Endothelial cell of umbilical vein (primary cell): ENCODE data around the gene ARSB. TPM values are rescaled to one million over a fixed set of nuclear protein-coding genes. Genes with fewer than 3 reads are reported as not detected.

Experiments
- BruUV-seq: library from RNA; stranded (reverse); fragments of 400-500 nt; replicated peaks from 2 replicates; lab custom pipeline; 2021; lab: Mats Ljungman, UMichigan
- CTCF ChIA-PET: fragments of 300-600, 350-600 bp; sonication (Branson Sonifier 250); formaldehyde crosslinking; loops from one replicate; lab custom pipeline; 2021; ENCODE audit warnings: antibody characterized with exemption, inconsistent platforms; lab: Charles Lee
- POLR2A ChIA-PET: fragments of 300-600, 350-600 bp; sonication (Branson Sonifier 250); formaldehyde crosslinking; loops from one replicate; lab custom pipeline; 2021; ENCODE audit warnings: antibody characterized with exemption, inconsistent platforms; lab: Charles Lee
- DNase-seq: peaks from one replicate; pipeline ENCODE4 v3.0.0-alpha.2; 2011; ENCODE audit warnings: low read depth, low spot score
- FAIRE-seq: peaks from 2 replicates; lab custom pipeline; 2011; peaks lifted over from hg19 to GRCh38; lab: Jason Lieb, UNC
- H2AFZ ChIP-seq: 2 replicates; pipeline ENCODE4 v1.6.0; 2012; ENCODE audit warnings: low read depth, low read length, control low read depth, inconsistent platforms
- H3K27ac ChIP-seq: 2 replicates; pipeline ENCODE4 v1.5.1; 2011; ENCODE audit warnings: low read depth, mild to moderate bottlenecking, control low read depth, low read length, moderate library complexity; ENCODE audit not compliant: insufficient read depth
- H3K27me3 ChIP-seq, 2 experiments: 2 replicates each; pipeline versions ENCODE4 v1.6.0 to v1.6.1; 2011; ENCODE audit warnings: low read length in 2 of 2, mixed read lengths in 1 of 2; ENCODE audit not compliant: control insufficient read depth in 2 of 2, insufficient read depth in 2 of 2
- H3K36me3 ChIP-seq, 2 experiments: 2 replicates in 1 of 2; 3 replicates in 1 of 2; pipeline ENCODE4 v1.5.1; 2011; ENCODE audit warnings: low read length in 2 of 2, mild to moderate bottlenecking in 1 of 2, moderate library complexity in 1 of 2; ENCODE audit not compliant: control insufficient read depth in 2 of 2, insufficient read depth in 2 of 2; ENCODE audit errors: extremely low read depth in 1 of 2
- H3K4me1 ChIP-seq: 3 replicates; pipeline ENCODE4 v1.5.1; 2011; ENCODE audit warnings: mild to moderate bottlenecking, low read length; ENCODE audit not compliant: control insufficient read depth, insufficient read depth; ENCODE audit errors: extremely low read depth
- H3K4me2 ChIP-seq: 2 replicates; pipeline ENCODE4 v1.6.1; 2011; ENCODE audit warnings: low read length, control low read depth, mixed read lengths; ENCODE audit not compliant: insufficient read depth
- H3K4me3 ChIP-seq, 3 experiments: fragments of 200-600 bp in 1 of 3; sonication (generic), shearing (Covaris generic) in 1 of 3; replicated peaks in 1 of 3; 2 replicates each; pipeline ENCODE4 v1.5.1; 2011 to 2016; ENCODE audit warnings: control low read depth in 3 of 3, low read length in 3 of 3, mild to moderate bottlenecking in 2 of 3, inconsistent platforms in 1 of 3, low read depth in 1 of 3, moderate library complexity in 1 of 3; ENCODE audit not compliant: insufficient read depth in 1 of 3
- H3K79me2 ChIP-seq: 2 replicates; pipeline ENCODE4 v1.6.0; 2012; ENCODE audit warnings: low read length, inconsistent platforms; ENCODE audit not compliant: control insufficient read depth, insufficient read depth
- H3K9ac ChIP-seq: replicated peaks from 2 replicates; pipeline ENCODE3; 2011; ENCODE audit warnings: low read length, control low read depth; ENCODE audit not compliant: insufficient read depth; ENCODE audit errors: extremely low read depth
- H3K9me1 ChIP-seq: replicated peaks from 3 replicates; pipeline ENCODE4 v1.6.0; 2011; ENCODE audit warnings: mild to moderate bottlenecking, low read length; ENCODE audit not compliant: control insufficient read depth, insufficient read depth; ENCODE audit errors: extremely low read depth
- H3K9me3 ChIP-seq: replicated peaks from 2 replicates; pipeline ENCODE4 v1.5.1; 2012; ENCODE audit warnings: low read length, inconsistent platforms; ENCODE audit not compliant: control insufficient read depth, insufficient read depth
- H4K20me1 ChIP-seq: replicated peaks from 2 replicates; pipeline ENCODE3; 2011; ENCODE audit warnings: mild to moderate bottlenecking, low read length; ENCODE audit not compliant: control insufficient read depth, insufficient read depth; ENCODE audit errors: extremely low read depth
- EZH2 ChIP-seq: IDR thresholded peaks from 2 replicates; pipeline ENCODE4 v1.6.1; 2012; ENCODE audit warnings: borderline replicate concordance, low read depth, mild to moderate bottlenecking, moderate library complexity, low read length, inconsistent platforms; ENCODE audit not compliant: severe bottlenecking
- FOS ChIP-seq: IDR thresholded peaks from 2 replicates; pipeline ENCODE4 v1.6.1; 2011; ENCODE audit warnings: mild to moderate bottlenecking, low read length, moderate library complexity, borderline replicate concordance; ENCODE audit not compliant: insufficient read depth
- GATA2 ChIP-seq: IDR thresholded peaks from 2 replicates; pipeline ENCODE4 v1.7.0; 2011; ENCODE audit warnings: low read depth, mild to moderate bottlenecking, moderate library complexity, mixed read lengths, low read length; ENCODE audit not compliant: insufficient read length, insufficient read depth
- JUN ChIP-seq: IDR thresholded peaks from 2 replicates; pipeline ENCODE4 v1.6.1; 2011; ENCODE audit warnings: borderline replicate concordance, low read depth; ENCODE audit not compliant: insufficient read length, insufficient read depth
- MYC ChIP-seq: IDR thresholded peaks from one replicate; pipeline ENCODE4 v1.6.1; 2011; ENCODE audit warnings: mild to moderate bottlenecking, low read depth, low read length
- POLR2A ChIP-seq: IDR thresholded peaks from 2 replicates; pipeline ENCODE4 v1.6.1; 2012; ENCODE audit warnings: low read depth, mild to moderate bottlenecking, control low read depth, low read length
- POLR2AphosphoS5 ChIP-seq: IDR thresholded peaks from 2 replicates; pipeline ENCODE4 v1.6.1; 2012; ENCODE audit warnings: low read depth, mild to moderate bottlenecking, control low read depth, low read length, moderate library complexity; ENCODE audit not compliant: insufficient read depth
- dilution Hi-C: fragments of 300-500 bp; cut with MboI; formaldehyde crosslinking; loops from one replicate; pipeline ENCODE4 v1.15.0; 2019; ENCODE audit warnings: low sequenced_read_pairs; ENCODE audit not compliant: extremely low pct_ligation_motif_present
- intact Hi-C: fragments of 100-400 bp; cut with micrococcal nuclease; formaldehyde crosslinking; loops from one replicate; pipeline ENCODE4 v1.10.0; 2022
- polyA plus RNA-seq, 4 experiments: library from polyadenylated mRNA; depleted of rRNA in 3 of 4; stranded (reverse) in 3 of 4; unstranded in 1 of 4; fragments of >200 nt; gene quantifications; 2 replicates each; pipeline versions ENCODE4 v1.2.1 to v1.2.3, GENCODE V29; 2011 to 2012; ENCODE audit warnings: missing spikeins in 1 of 4
- total RNA-seq: library from RNA; stranded (reverse); gene quantifications from 2 replicates; pipeline ENCODE4 v1.2.3, GENCODE V29; 2021
- TF ChIP-seq, protein P1 (sequence below), 2 donors: IDR thresholded peaks; 1 replicate in 1 of 2; 2 replicates in 1 of 2; pipeline ENCODE4 v1.5.1; 2011; ENCODE audit warnings: low read length in 2 of 2, mild to moderate bottlenecking in 2 of 2, moderate library complexity in 2 of 2, control low read depth in 1 of 2, inconsistent platforms in 1 of 2, low read depth in 1 of 2; ENCODE audit not compliant: insufficient read depth in 1 of 2; ENCODE audit errors: extremely low read depth in 1 of 2
- TF ChIP-seq, protein P2 (sequence below): IDR thresholded peaks from 2 replicates; pipeline ENCODE4 v1.6.1; 2011; ENCODE audit not compliant: insufficient read depth, insufficient read length

ARSB gene
- total and polyA plus RNA-seq, 2 donors (not counting 3 experiments of a cell fraction or from before 2014, with no cell fraction given) = 17.2 to 25.8 TPM

DNA sequence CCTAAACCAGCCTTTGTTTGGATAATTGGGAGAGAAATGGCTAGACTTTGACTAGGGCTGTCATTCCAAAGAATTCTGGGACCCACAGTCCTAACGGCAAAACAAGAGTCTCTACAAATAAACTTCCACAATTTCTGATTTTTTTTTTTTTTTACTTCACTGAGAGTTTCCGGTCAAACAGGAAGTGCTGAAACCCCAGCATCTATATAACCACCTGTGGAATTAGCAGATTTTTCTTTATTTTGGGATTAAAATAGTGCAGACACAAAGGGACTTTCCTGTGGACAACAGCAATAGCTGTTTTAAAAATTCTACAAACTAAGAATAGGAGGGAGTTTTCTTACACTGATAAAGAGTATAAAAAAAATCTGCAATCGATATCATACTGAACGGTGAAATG, 157.4 kb downstream of the ARSB start:
- Histone ChIP-seq H3K4me3 (no peak overlapping the region), H3K79me2 (no peaks in the 10 kb centered on the region), H3K36me3 (no peaks in the 10 kb centered on the region), H2AFZ (no peak overlapping the region), H3K4me1 (no peaks in the 10 kb centered on the region), H3K27me3 (no peaks in the 10 kb centered on the region), H4K20me1 (no peaks in the 10 kb centered on the region), H3K9me1 (no peaks in the 10 kb centered on the region), H3K9ac (no peak overlapping the region), H3K9me3 (no peaks in the 10 kb centered on the region), H3K4me2 (no peak overlapping the region), H3K27ac (no peak overlapping the region)
- no peak for FAIRE-seq
- POLR2A ChIA-PET = no interaction called here
- no peak for DNase-seq
- dilution Hi-C loops = no loop called here
- intact Hi-C loops = no loop called here
- CTCF ChIA-PET = interaction anchor here (1.0 to 1.6 kb wide), 4 partner anchors 10 to 507 kb away, joined by 3 to 4 read pairs (median 3); no protein-coding TSS in a partner anchor
- TF ChIP-seq POLR2AphosphoS5 = no peak
- BruUV-seq = no TSS peak

DNA sequence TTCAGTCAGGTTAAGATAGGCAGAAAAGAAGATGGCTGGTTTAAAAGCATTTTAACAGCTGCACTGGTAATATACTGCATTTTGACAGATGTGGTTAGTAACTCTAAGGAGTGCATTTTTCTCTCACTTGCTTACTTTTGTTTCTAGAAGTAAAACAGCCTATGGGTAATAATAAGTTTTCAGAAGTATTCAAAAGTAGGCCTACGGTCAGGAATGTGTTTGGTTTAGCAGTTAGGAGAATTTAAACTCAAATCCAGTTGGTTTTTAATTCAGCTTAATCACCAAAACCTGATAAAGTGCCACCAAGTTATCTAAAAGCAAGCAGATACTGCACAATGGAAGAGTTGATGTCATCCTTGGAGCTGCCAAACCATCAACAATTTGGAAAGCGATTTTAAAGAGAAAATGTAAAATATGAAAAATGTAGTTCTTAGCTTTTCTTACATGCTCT, 160.3 kb downstream of the ARSB start:
- H3K9me1 ChIP-seq = no peaks in the 10 kb centered on the region
- no peaks in the 10 kb centered on the region for H3K36me3 ChIP-seq
- intact Hi-C loops (no loop called here), dilution Hi-C loops (no loop called here)
- no peaks in the 10 kb centered on the region for H4K20me1 ChIP-seq
- no peaks in the 10 kb centered on the region for H3K9me3 ChIP-seq
- ChIA-PET POLR2A (no interaction called here), CTCF (interaction anchor here (1.1 to 1.5 kb wide), 3 partner anchors 16 to 47 kb away, joined by 3 to 4 read pairs (median 4); no protein-coding TSS in a partner anchor)
- BruUV-seq = no TSS peak
- H3K4me1 ChIP-seq = no peaks in the 10 kb centered on the region
- no peaks in the 10 kb centered on the region for H3K79me2 ChIP-seq
- no peak overlapping the region for H3K9ac ChIP-seq
- no peak overlapping the region for H3K4me2 ChIP-seq
- no peak overlapping the region for H2AFZ ChIP-seq
- H3K27me3 ChIP-seq = no peaks in the 10 kb centered on the region
- no peak overlapping the region for H3K27ac ChIP-seq
- TF ChIP-seq JUN = no peak
- no peak for TF ChIP-seq MYC
- TF ChIP-seq EZH2 = no peak
- no peak for TF ChIP-seq FOS
- TF ChIP-seq POLR2AphosphoS5 = no peak
- TF ChIP-seq, protein P1, sequence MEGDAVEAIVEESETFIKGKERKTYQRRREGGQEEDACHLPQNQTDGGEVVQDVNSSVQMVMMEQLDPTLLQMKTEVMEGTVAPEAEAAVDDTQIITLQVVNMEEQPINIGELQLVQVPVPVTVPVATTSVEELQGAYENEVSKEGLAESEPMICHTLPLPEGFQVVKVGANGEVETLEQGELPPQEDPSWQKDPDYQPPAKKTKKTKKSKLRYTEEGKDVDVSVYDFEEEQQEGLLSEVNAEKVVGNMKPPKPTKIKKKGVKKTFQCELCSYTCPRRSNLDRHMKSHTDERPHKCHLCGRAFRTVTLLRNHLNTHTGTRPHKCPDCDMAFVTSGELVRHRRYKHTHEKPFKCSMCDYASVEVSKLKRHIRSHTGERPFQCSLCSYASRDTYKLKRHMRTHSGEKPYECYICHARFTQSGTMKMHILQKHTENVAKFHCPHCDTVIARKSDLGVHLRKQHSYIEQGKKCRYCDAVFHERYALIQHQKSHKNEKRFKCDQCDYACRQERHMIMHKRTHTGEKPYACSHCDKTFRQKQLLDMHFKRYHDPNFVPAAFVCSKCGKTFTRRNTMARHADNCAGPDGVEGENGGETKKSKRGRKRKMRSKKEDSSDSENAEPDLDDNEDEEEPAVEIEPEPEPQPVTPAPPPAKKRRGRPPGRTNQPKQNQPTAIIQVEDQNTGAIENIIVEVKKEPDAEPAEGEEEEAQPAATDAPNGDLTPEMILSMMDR (IDR thresholded peaks at IDR 0.05; ENCODE audit: extremely low read depth in 1 of 2, insufficient read depth in 1 of 2, low read depth in 1 of 2, low read length in 2 of 2) = no peak
- no peak for TF ChIP-seq POLR2A
- TF ChIP-seq, protein P2, sequence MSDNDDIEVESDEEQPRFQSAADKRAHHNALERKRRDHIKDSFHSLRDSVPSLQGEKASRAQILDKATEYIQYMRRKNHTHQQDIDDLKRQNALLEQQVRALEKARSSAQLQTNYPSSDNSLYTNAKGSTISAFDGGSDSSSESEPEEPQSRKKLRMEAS = no peak
- no peak for TF ChIP-seq GATA2
- H3K4me3 ChIP-seq = no peak overlapping the region
- DNase-seq (no peak), FAIRE-seq (no peak)
